IMR-90 (cell line): ENCODE data around the gene GRHL3. TPM values are rescaled to one million over a fixed set of nuclear protein-coding genes. Genes with fewer than 3 reads are reported as not detected.
A peak's percentile ranks its signal among the peaks of the same experiment; 100 is the strongest.

Experiments used
- ATAC-seq: fragments of 200-7000 bp; cut with Tn5 transposase; 2 replicates; pipeline ENCODE4 v1.9.1; 2020; ENCODE audit warnings: low read depth, mild to moderate bottlenecking, moderate library complexity
- BruUV-seq: library from RNA; stranded (reverse); fragments of 400-500 nt; replicated peaks from 2 replicates; lab custom pipeline; 2021; lab: Mats Ljungman, UMichigan
- CTCF ChIA-PET: fragments of 300-600 bp; formaldehyde crosslinking; extraction: SDS; loops from one replicate; lab custom pipeline; 2021; ENCODE audit warnings: antibody characterized with exemption; lab: Yijun Ruan, JAX
- POLR2A ChIA-PET: fragments of 300-600 bp; sonication (Branson Sonifier 250); formaldehyde crosslinking; loops from one replicate; lab custom pipeline; 2022; ENCODE audit warnings: antibody characterized with exemption; ENCODE audit not compliant: unreplicated experiment; lab: Charles Lee
- DNase-seq: peaks from one replicate; pipeline ENCODE4 v3.0.0; 2013
- H2AFZ ChIP-seq: replicated peaks from 2 replicates; pipeline ENCODE3; 2013; ENCODE audit warnings: low read length, mild to moderate bottlenecking; ENCODE audit not compliant: poor library complexity
- H2AK5ac ChIP-seq: 2 replicates; pipeline ENCODE4 v1.6.1; 2013; ENCODE audit warnings: low read depth, low read length, inconsistent platforms
- H2AK9ac ChIP-seq: replicated peaks from 2 replicates; pipeline ENCODE3; 2013; ENCODE audit warnings: mild to moderate bottlenecking, low read depth, low read length, moderate library complexity; ENCODE audit not compliant: poor library complexity
- H2BK120ac ChIP-seq: 2 replicates; pipeline ENCODE4 v1.6.1; 2013; ENCODE audit warnings: low read depth, low read length, inconsistent platforms
- H2BK15ac ChIP-seq: 3 replicates; pipeline ENCODE4 v1.6.1; 2013; ENCODE audit warnings: low read depth, low read length, inconsistent platforms
- H2BK20ac ChIP-seq: 2 replicates; pipeline ENCODE4 v1.6.1; 2013; ENCODE audit warnings: low read depth, mild to moderate bottlenecking, inconsistent platforms, low read length, moderate library complexity
- H2BK5ac ChIP-seq: 2 replicates; pipeline ENCODE4 v1.6.1; 2013; ENCODE audit warnings: mild to moderate bottlenecking, low read depth, low read length, inconsistent platforms; ENCODE audit not compliant: poor library complexity, severe bottlenecking
- H3K14ac ChIP-seq: replicated peaks from 2 replicates; pipeline ENCODE4 v1.6.1; 2013; ENCODE audit warnings: low read depth, low read length, inconsistent platforms
- H3K18ac ChIP-seq: 2 replicates; pipeline ENCODE4 v1.6.1; 2013; ENCODE audit warnings: low read depth, low read length, control low read depth
- H3K23ac ChIP-seq: 2 replicates; pipeline ENCODE4 v1.6.1; 2013; ENCODE audit warnings: low read depth, low read length, inconsistent platforms
- H3K27ac ChIP-seq: 2 replicates; pipeline ENCODE4 v1.5.1; 2013; ENCODE audit warnings: mild to moderate bottlenecking, control low read depth, low read length; ENCODE audit not compliant: insufficient read depth
- H3K27me3 ChIP-seq: 2 replicates; pipeline ENCODE4 v1.6.1; 2013; ENCODE audit warnings: low read length; ENCODE audit not compliant: control insufficient read depth, insufficient read depth
- H3K36me3 ChIP-seq: 2 replicates; pipeline ENCODE4 v1.6.1; 2013; ENCODE audit warnings: low read length, mixed read lengths; ENCODE audit not compliant: control insufficient read depth, insufficient read depth
- H3K4ac ChIP-seq: 2 replicates; pipeline ENCODE4 v1.6.1; 2013; ENCODE audit warnings: low read depth, low read length, inconsistent platforms
- H3K4me1 ChIP-seq: 2 replicates; pipeline ENCODE4 v1.6.1; 2013; ENCODE audit warnings: low read length, mixed read lengths; ENCODE audit not compliant: control insufficient read depth, insufficient read depth
- H3K4me2 ChIP-seq: 2 replicates; pipeline ENCODE4 v1.6.1; 2013; ENCODE audit warnings: low read depth, mild to moderate bottlenecking, control low read depth, low read length, moderate library complexity
- H3K4me3 ChIP-seq: 2 replicates; pipeline ENCODE4 v1.5.1; 2013; ENCODE audit warnings: low read depth, mild to moderate bottlenecking, control low read depth, low read length, moderate library complexity; ENCODE audit not compliant: insufficient read depth
- H3K56ac ChIP-seq: 2 replicates; pipeline ENCODE4 v1.6.1; 2013; ENCODE audit warnings: low read length, inconsistent platforms; ENCODE audit not compliant: insufficient read depth; ENCODE audit errors: extremely low read depth
- H3K79me1 ChIP-seq, 2 experiments: 2 replicates each; pipeline ENCODE4 v1.6.1; 2013; ENCODE audit warnings: low read length in 2 of 2, inconsistent platforms in 1 of 2, low read depth in 1 of 2
- H3K9ac ChIP-seq: 2 replicates; pipeline ENCODE4 v1.6.1; 2013; ENCODE audit warnings: low read depth, low read length, control low read depth
- H3K9me1 ChIP-seq: 2 replicates; pipeline ENCODE4 v1.6.1; 2013; ENCODE audit warnings: low read length, inconsistent platforms; ENCODE audit not compliant: insufficient read depth
- H3K9me3 ChIP-seq: 2 replicates; pipeline ENCODE4 v1.6.1; 2013; ENCODE audit warnings: low read length; ENCODE audit not compliant: control insufficient read depth, insufficient read depth
- H4K20me1 ChIP-seq: 2 replicates; pipeline ENCODE4 v1.6.1; 2013; ENCODE audit warnings: low read length, inconsistent platforms; ENCODE audit not compliant: insufficient read depth
- H4K5ac ChIP-seq: 2 replicates; pipeline ENCODE4 v1.6.1; 2013; ENCODE audit warnings: mild to moderate bottlenecking, low read depth, low read length, control low read depth
- H4K8ac ChIP-seq, 2 experiments: 2 replicates each; pipeline ENCODE4 v1.6.1; 2013; ENCODE audit warnings: low read depth in 2 of 2, low read length in 2 of 2, control low read depth in 1 of 2, inconsistent platforms in 1 of 2
- H4K91ac ChIP-seq: 2 replicates; pipeline ENCODE4 v1.6.1; 2013; ENCODE audit warnings: low read depth, low read length, inconsistent platforms; ENCODE audit not compliant: insufficient read depth
- FOS ChIP-seq: fragments of 150-350 bp; IDR thresholded peaks from 2 replicates; pipeline ENCODE4 v1.6.1; 2016; ENCODE audit warnings: low read depth, low read length
- RAD21 ChIP-seq: IDR thresholded peaks from 2 replicates; pipeline ENCODE4 v1.6.1; 2012; ENCODE audit warnings: low read length, improper control_type of control experiment
- RCOR1 ChIP-seq: IDR thresholded peaks from 2 replicates; pipeline ENCODE4 v1.6.1; 2012; ENCODE audit warnings: mild to moderate bottlenecking, low read length, improper control_type of control experiment; ENCODE audit not compliant: insufficient replicate concordance
- WGBS, 2 experiments: methylation state at CpG; one replicate each; pipeline versions ENCODE4 v1.1.5 to v1.1.7; 2013; ENCODE audit warnings: missing lambda C conversion rate in 2 of 2; ENCODE audit not compliant: insufficient read length in 1 of 2; ENCODE audit errors: extremely low coverage in 2 of 2; 5-methylcytosine and 5-hydroxymethylcytosine counted together
- dilution Hi-C: fragments of 300-500 bp; cut with HindIII; formaldehyde crosslinking; loops from one replicate; pipeline ENCODE4 v1.14.3; 2018; ENCODE audit warnings: low sequenced_read_pairs; ENCODE audit not compliant: unreplicated experiment
- in situ Hi-C: fragments of 300-500 bp; cut with MboI; formaldehyde crosslinking; loops from 3 replicates; pipeline ENCODE4 v1.14.3; 2019; ENCODE audit warnings: low sequenced_read_pairs, inconsistent platforms, mixed read lengths
- intact Hi-C: fragments of 100-400 bp; cut with micrococcal nuclease; formaldehyde crosslinking; loops from 2 replicates; pipeline ENCODE4 v1.10.0; 2022
- polyA plus RNA-seq, 3 experiments: library from polyadenylated mRNA; depleted of rRNA; stranded (reverse); fragments of >200 nt; gene quantifications; 2 replicates each; pipeline ENCODE4 v1.2.3, GENCODE V29; 2012; ENCODE audit warnings: low replicate concordance in 1 of 3
- total RNA-seq: library from RNA; depleted of rRNA; stranded (reverse); fragments of >200 nt; gene quantifications from 2 replicates; pipeline ENCODE4 v1.2.3, GENCODE V29; 2012
- TF ChIP-seq, protein P1 (sequence below): conservative IDR thresholded peaks from 2 replicates; pipeline ENCODE4 v1.5.1; 2012; ENCODE audit warnings: mild to moderate bottlenecking, low read depth, low read length, improper control_type of control experiment
- TF ChIP-seq, protein P2 (sequence below): fragments of 150-350 bp; IDR thresholded peaks from 2 replicates; pipeline ENCODE4 v1.6.1; 2016; ENCODE audit warnings: low read depth, mild to moderate bottlenecking, low read length, moderate library complexity, borderline replicate concordance

GRHL3 gene
- total and polyA plus RNA-seq, 2 of the 4 experiments (the other 2 are of a cell fraction): not detected

DNA sequence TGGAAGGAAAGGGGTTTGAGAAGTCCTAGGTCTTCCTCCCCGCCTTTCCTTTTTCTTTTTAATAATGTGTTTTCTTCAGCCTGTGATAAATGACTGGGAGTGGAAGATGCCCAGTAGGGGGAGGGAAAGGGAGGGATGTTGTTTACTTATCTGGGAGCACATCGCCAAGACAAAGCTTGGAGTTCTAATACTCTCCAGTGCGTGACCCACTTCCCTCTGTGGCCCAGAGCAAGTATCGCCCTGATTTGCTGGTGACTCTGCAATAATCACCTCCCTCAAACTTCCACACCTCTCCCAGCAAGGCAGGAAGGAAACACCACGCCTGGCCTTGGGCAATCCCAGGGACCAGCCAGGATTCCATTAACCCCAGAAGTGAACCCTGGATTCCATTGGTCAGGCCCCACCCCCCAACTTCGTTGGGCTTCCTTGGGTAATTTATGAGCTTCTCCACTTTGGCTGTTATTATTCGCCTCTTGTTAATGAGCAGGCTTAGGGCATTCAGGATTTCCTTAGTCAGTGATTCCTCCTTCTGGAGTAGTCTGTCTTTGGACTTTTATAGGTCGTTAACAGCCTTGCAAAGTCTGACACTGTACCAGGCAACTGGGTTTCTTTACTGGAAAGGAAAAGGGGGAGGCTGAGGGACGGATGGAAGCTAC lies 24.3 kb upstream of the GRHL3 start:
- dilution Hi-C loops (no loop called here), in situ Hi-C loops (no loop called here), intact Hi-C loops (loop anchor here (10.0 kb wide), 1 partner anchor 90 kb away; no protein-coding TSS in a partner anchor)
- no peaks in the 10 kb centered on the region for H3K36me3 ChIP-seq
- H3K27ac ChIP-seq: peak overlapping the region; percentile 72
- no CpG with 5 or more reads among the region's 9 CpGs for WGBS, 2 experiments
- H3K9ac ChIP-seq: no peak overlapping the region
- peak overlapping the region; percentile 83; the same call in 2 of the 3 replicates for H2BK15ac ChIP-seq
- peak overlapping the region; percentile 57 for H3K14ac ChIP-seq
- ATAC-seq (peak; percentile 74), DNase-seq (no peak)
- H4K91ac ChIP-seq: peak overlapping the region; percentile 88
- CTCF ChIA-PET: interaction anchor here (0.5 kb wide), 1 partner anchor 346 kb away, joined by 3 read pairs; no protein-coding TSS in a partner anchor
- H3K4me2 ChIP-seq: peak overlapping the region; percentile 31
- no peak overlapping the region for H2AK9ac ChIP-seq
- H3K4me1 ChIP-seq: peaks cover 18% of the 10 kb centered on the region
- H2BK20ac ChIP-seq: peak overlapping the region; percentile 84
- H2AFZ ChIP-seq: peak overlapping the region; percentile 53
- peak overlapping the region; percentile 53 for H2BK5ac ChIP-seq
- no TSS peak for BruUV-seq
- peak overlapping the region; percentile 68 for H3K4ac ChIP-seq
- POLR2A ChIA-PET: no interaction called here
- H2BK120ac ChIP-seq: peak overlapping the region; percentile 83
- no peaks in the 10 kb centered on the region for H3K9me3 ChIP-seq
- no peak overlapping the region for H3K4me3 ChIP-seq
- TF ChIP-seq FOS (no peak), RCOR1 (no peak), RAD21 (no peak)
- TF ChIP-seq, protein P1, sequence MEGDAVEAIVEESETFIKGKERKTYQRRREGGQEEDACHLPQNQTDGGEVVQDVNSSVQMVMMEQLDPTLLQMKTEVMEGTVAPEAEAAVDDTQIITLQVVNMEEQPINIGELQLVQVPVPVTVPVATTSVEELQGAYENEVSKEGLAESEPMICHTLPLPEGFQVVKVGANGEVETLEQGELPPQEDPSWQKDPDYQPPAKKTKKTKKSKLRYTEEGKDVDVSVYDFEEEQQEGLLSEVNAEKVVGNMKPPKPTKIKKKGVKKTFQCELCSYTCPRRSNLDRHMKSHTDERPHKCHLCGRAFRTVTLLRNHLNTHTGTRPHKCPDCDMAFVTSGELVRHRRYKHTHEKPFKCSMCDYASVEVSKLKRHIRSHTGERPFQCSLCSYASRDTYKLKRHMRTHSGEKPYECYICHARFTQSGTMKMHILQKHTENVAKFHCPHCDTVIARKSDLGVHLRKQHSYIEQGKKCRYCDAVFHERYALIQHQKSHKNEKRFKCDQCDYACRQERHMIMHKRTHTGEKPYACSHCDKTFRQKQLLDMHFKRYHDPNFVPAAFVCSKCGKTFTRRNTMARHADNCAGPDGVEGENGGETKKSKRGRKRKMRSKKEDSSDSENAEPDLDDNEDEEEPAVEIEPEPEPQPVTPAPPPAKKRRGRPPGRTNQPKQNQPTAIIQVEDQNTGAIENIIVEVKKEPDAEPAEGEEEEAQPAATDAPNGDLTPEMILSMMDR: 0 out of 2 replicates have a peak, but pooled peaks have one; percentile 14
- TF ChIP-seq, protein P2, sequence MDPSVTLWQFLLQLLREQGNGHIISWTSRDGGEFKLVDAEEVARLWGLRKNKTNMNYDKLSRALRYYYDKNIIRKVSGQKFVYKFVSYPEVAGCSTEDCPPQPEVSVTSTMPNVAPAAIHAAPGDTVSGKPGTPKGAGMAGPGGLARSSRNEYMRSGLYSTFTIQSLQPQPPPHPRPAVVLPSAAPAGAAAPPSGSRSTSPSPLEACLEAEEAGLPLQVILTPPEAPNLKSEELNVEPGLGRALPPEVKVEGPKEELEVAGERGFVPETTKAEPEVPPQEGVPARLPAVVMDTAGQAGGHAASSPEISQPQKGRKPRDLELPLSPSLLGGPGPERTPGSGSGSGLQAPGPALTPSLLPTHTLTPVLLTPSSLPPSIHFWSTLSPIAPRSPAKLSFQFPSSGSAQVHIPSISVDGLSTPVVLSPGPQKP: no peak
- peaks cover 14% of the 10 kb centered on the region for H3K27me3 ChIP-seq
- H4K20me1 ChIP-seq: no peaks in the 10 kb centered on the region
- peak overlapping the region; percentile 57 for H3K23ac ChIP-seq
- peak overlapping the region; percentile 56 for H4K5ac ChIP-seq
- peak overlapping the region; percentile 43 to 59 for H4K8ac ChIP-seq
- no peaks in the 10 kb centered on the region for H3K79me1 ChIP-seq
- H3K56ac ChIP-seq: peak overlapping the region; percentile 21; the same call in 1 of the 2 replicates
- H2AK5ac ChIP-seq: peak overlapping the region; percentile 75
- H3K9me1 ChIP-seq: peaks cover 12% of the 10 kb centered on the region
- H3K18ac ChIP-seq: peak overlapping the region; percentile 65
